GM12878 (cell line): Measurements from ENCODE around the gene DAAM1. TPM values are rescaled to one million over a fixed set of nuclear protein-coding genes. Genes with fewer than 3 reads are reported as not detected.

Experiments used
- ATAC-seq: fragments of 200-7000 bp; cut with Tn5 transposase; 3 replicates; pipeline ENCODE4 v1.9.1; 2020; ENCODE audit warnings: mild to moderate bottlenecking, moderate library complexity
- BruUV-seq: library from RNA; stranded (reverse); fragments of 400-500 nt; replicated peaks from 2 replicates; lab custom pipeline; 2021; lab: Mats Ljungman, UMichigan
- CTCF ChIA-PET: fragments of 300-600 bp; sonication (Branson Sonifier 250); formaldehyde crosslinking; extraction: SDS; loops from one replicate; lab custom pipeline; 2021; ENCODE audit warnings: inconsistent platforms; lab: Yijun Ruan, JAX
- POLR2A ChIA-PET: fragments of 350-600 bp; formaldehyde crosslinking; extraction: SDS; loops from one replicate; lab custom pipeline; 2021; ENCODE audit warnings: inconsistent platforms; lab: Charles Lee
- RAD21 ChIA-PET: fragments of 300-600 bp; sonication (Branson Sonifier 250); formaldehyde crosslinking; loops from one replicate; lab custom pipeline; 2023; ENCODE audit warnings: antibody characterized with exemption; ENCODE audit not compliant: unreplicated experiment; lab: Charles Lee
- SMC1A ChIA-PET: fragments of 300-600 bp; sonication (Branson Sonifier 250); formaldehyde crosslinking; loops from one replicate; lab custom pipeline; 2023; ENCODE audit not compliant: unreplicated experiment, uncharacterized antibody; lab: Charles Lee
- DNase-seq: peaks from one replicate; pipeline ENCODE4 v3.0.0-alpha.2; 2011; ENCODE audit warnings: low read depth, low spot score
- FAIRE-seq: peaks from 3 replicates; lab custom pipeline; 2011; peaks lifted over from hg19 to GRCh38; lab: Jason Lieb, UNC
- H2AFZ ChIP-seq: 2 replicates; pipeline ENCODE4 v1.6.0; 2011; ENCODE audit warnings: low read depth, low read length, control low read depth; ENCODE audit not compliant: control insufficient read depth
- H3K27ac ChIP-seq: 2 replicates; pipeline ENCODE4 v1.5.1; 2011; ENCODE audit warnings: control low read depth; ENCODE audit not compliant: control insufficient read depth, insufficient read depth
- H3K27me3 ChIP-seq, 2 experiments: replicated peaks in 1 of 2; 2 replicates each; pipeline versions ENCODE4 v1.6.0 to v1.6.1; 2011; ENCODE audit warnings: low read length in 1 of 2; ENCODE audit not compliant: control insufficient read depth in 2 of 2, insufficient read depth in 2 of 2
- H3K36me3 ChIP-seq, 2 experiments: 2 replicates each; pipeline ENCODE4 v1.5.1; 2011; ENCODE audit warnings: low read length in 1 of 2; ENCODE audit not compliant: control insufficient read depth in 2 of 2, insufficient read depth in 2 of 2
- H3K4me1 ChIP-seq: 2 replicates; pipeline ENCODE4 v1.6.1; 2011; ENCODE audit warnings: mild to moderate bottlenecking, low read length, moderate library complexity, mixed read lengths; ENCODE audit not compliant: control insufficient read depth, insufficient read depth
- H3K4me2 ChIP-seq: 2 replicates; pipeline ENCODE4 v1.6.0; 2011; ENCODE audit warnings: control low read depth; ENCODE audit not compliant: control insufficient read depth, insufficient read depth
- H3K4me3 ChIP-seq: fragments of 200-600 bp; sonication (generic); 2 replicates; pipeline ENCODE4 v1.5.1; 2016
- H3K79me2 ChIP-seq: 2 replicates; pipeline ENCODE4 v1.6.0; 2011; ENCODE audit warnings: low read length; ENCODE audit not compliant: control insufficient read depth, insufficient read depth
- H3K9ac ChIP-seq: 2 replicates; pipeline ENCODE4 v1.8.0; 2011; ENCODE audit warnings: low read length, control low read depth, mixed read lengths; ENCODE audit not compliant: control insufficient read depth, insufficient read depth
- H3K9me3 ChIP-seq: replicated peaks from 3 replicates; pipeline ENCODE4 v1.5.1; 2011; ENCODE audit warnings: mild to moderate bottlenecking, low read length; ENCODE audit not compliant: control insufficient read depth, insufficient read depth
- H4K20me1 ChIP-seq: 2 replicates; pipeline ENCODE4 v1.6.0; 2011; ENCODE audit not compliant: control insufficient read depth, insufficient read depth
- BRCA1 ChIP-seq: IDR thresholded peaks from 2 replicates; pipeline ENCODE4 v1.6.1; 2011; ENCODE audit warnings: low read depth, low read length, improper control_type of control experiment
- CEBPB ChIP-seq, 2 experiments: fragments of 150-350 bp in 1 of 2; IDR thresholded peaks; 2 replicates each; pipeline ENCODE4 v1.6.1; 2012 to 2014; ENCODE audit warnings: low read depth in 2 of 2, low read length in 2 of 2, borderline replicate concordance in 1 of 2, inconsistent platforms in 1 of 2
- E4F1 ChIP-seq: fragments of 450-650 bp; IDR thresholded peaks from 2 replicates; pipeline ENCODE4 v1.6.1; 2018; ENCODE audit warnings: borderline replicate concordance, mild to moderate bottlenecking; ENCODE audit not compliant: partially characterized antibody
- GATAD2B ChIP-seq: fragments of 450-650 bp; conservative IDR thresholded peaks from 2 replicates; pipeline ENCODE4 v1.6.1; 2017; ENCODE audit warnings: low read depth, mild to moderate bottlenecking, moderate library complexity
- HDAC6 ChIP-seq: fragments of 200-600 bp; sonication (generic); IDR thresholded peaks from one replicate; pipeline ENCODE4 v1.8.0; 2017; ENCODE audit warnings: antibody characterized with exemption; ENCODE audit not compliant: unreplicated experiment
- IKZF1 ChIP-seq: fragments of 450-650 bp; conservative IDR thresholded peaks from 2 replicates; pipeline ENCODE4 v1.6.1; 2017; ENCODE audit warnings: antibody characterized with exemption, mild to moderate bottlenecking
- NFXL1 ChIP-seq: fragments of 450-650 bp; IDR thresholded peaks from 2 replicates; pipeline ENCODE4 v1.6.1; 2017; ENCODE audit warnings: antibody characterized with exemption, mild to moderate bottlenecking, borderline replicate concordance
- NFYA ChIP-seq: IDR thresholded peaks from 2 replicates; pipeline ENCODE4 v1.6.1; 2011; ENCODE audit warnings: low read depth, mild to moderate bottlenecking, low read length, improper control_type of control experiment, borderline replicate concordance
- PBX3 ChIP-seq: IDR thresholded peaks from 2 replicates; pipeline ENCODE4 v1.6.1; 2011; ENCODE audit warnings: mild to moderate bottlenecking, low read depth, low read length, moderate library complexity; ENCODE audit not compliant: insufficient replicate concordance
- RAD21 ChIP-seq: IDR thresholded peaks from 2 replicates; pipeline ENCODE4 v1.6.1; 2011; ENCODE audit warnings: mild to moderate bottlenecking, low read depth, low read length, moderate library complexity; ENCODE audit not compliant: insufficient read depth
- RB1 ChIP-seq: fragments of 450-650 bp; formaldehyde crosslinking; IDR thresholded peaks from 2 replicates; pipeline ENCODE4 v1.6.1; 2017; ENCODE audit warnings: mild to moderate bottlenecking, borderline replicate concordance
- REST ChIP-seq: IDR thresholded peaks from 2 replicates; pipeline ENCODE4 v1.6.1; 2012; ENCODE audit warnings: mild to moderate bottlenecking, low read depth, low read length
- SREBF1 ChIP-seq: IDR thresholded peaks from 2 replicates; pipeline ENCODE4 v1.6.1; 2012; ENCODE audit warnings: mild to moderate bottlenecking, low read length
- TCF12 ChIP-seq: IDR thresholded peaks from 2 replicates; pipeline ENCODE4 v1.6.1; 2011; ENCODE audit warnings: low read depth, mild to moderate bottlenecking, low read length
- YBX1 ChIP-seq: fragments of 450-650 bp; IDR thresholded peaks from 2 replicates; pipeline ENCODE4 v1.6.1; 2016; ENCODE audit warnings: antibody characterized with exemption
- ZBTB33 ChIP-seq: fragments of 450-650 bp; IDR thresholded peaks from 2 replicates; pipeline ENCODE4 v1.6.1; 2017; ENCODE audit warnings: mild to moderate bottlenecking
- WGBS: methylation state at CpG from one replicate; pipeline ENCODE4 v1.1.6; 2016; ENCODE audit warnings: low lambda C conversion rate; ENCODE audit not compliant: insufficient replicate concordance, insufficient coverage; ENCODE audit errors: missing lambda C conversion rate; 5-methylcytosine and 5-hydroxymethylcytosine counted together
- in situ Hi-C: fragments of 300-500 bp; cut with MboI; formaldehyde crosslinking; loops from 9 replicates; pipeline ENCODE4 v1.14.3; 2018; ENCODE audit warnings: mixed read lengths
- intact Hi-C: fragments of 100-400 bp; cut with micrococcal nuclease; formaldehyde crosslinking; loops from one replicate; pipeline ENCODE4 v1.14.2; 2022; ENCODE audit not compliant: unreplicated experiment
- polyA plus RNA-seq, 11 experiments: library from polyadenylated mRNA; depleted of rRNA in 4 of 11; unstranded in 6 of 11; stranded (reverse) in 5 of 11; fragments of >200 nt; fragmentation: Nextera tagmentation in 4 of 11; fragmentation: Illumina TruSeq in 1 of 11; extraction: Ambion mirVana in 4 of 11; extraction: Trizol in 1 of 11; gene quantifications; 1 replicate in 1 of 11; 2 replicates in 10 of 11; pipeline versions ENCODE4 v1.2.1 to v1.2.3, GENCODE V29; 2011 to 2016; ENCODE audit warnings: inconsistent platforms in 2 of 11, missing spikeins in 2 of 11, low read depth in 1 of 11
- total RNA-seq, 4 experiments: library from RNA; depleted of rRNA in 3 of 4; stranded (reverse); fragments of >200 nt in 3 of 4; fragmentation: Illumina TruSeq in 1 of 4; extraction: Trizol in 1 of 4; gene quantifications; 2 replicates each; pipeline versions ENCODE4 v1.2.1 to v1.2.3, GENCODE V29; 2013 to 2021

The DAAM1 gene
- total and polyA plus RNA-seq, 10 of the 15 experiments (the other 5 are each of a cell fraction or from before 2014, with no cell fraction given): 13.8 to 32.4 (median 24.2) TPM

GRCh38 chr14:59354666-59355065 is 166.2 kb downstream of the DAAM1 start:
- intact Hi-C loops (no loop called here), in situ Hi-C loops (no loop called here)
- SMC1A ChIA-PET: interaction anchor here (0.8 to 1.1 kb wide), 2 partner anchors 14 to 89 kb away, joined by 3 to 5 read pairs; no protein-coding TSS in a partner anchor
- Histone ChIP-seq H3K9ac (no peak overlapping the region), H3K4me3 (no peak overlapping the region), H3K79me2 (no peaks in the 10 kb centered on the region), H3K4me2 (no peak overlapping the region), H3K27me3 (no peaks in the 10 kb centered on the region), H4K20me1 (no peaks in the 10 kb centered on the region), H2AFZ (no peak overlapping the region), H3K36me3 (peaks cover 5% of the 10 kb centered on the region in 2 experiments; a peak in 3 of 4 replicates), H3K4me1 (peaks cover 32% of the 10 kb centered on the region), H3K9me3 (no peaks in the 10 kb centered on the region), H3K27ac (no peak overlapping the region)
- ATAC-seq (no peak), DNase-seq (no peak), FAIRE-seq (no peak)
- POLR2A ChIA-PET: no interaction called here
- RAD21 ChIA-PET: interaction anchor here (1.0 kb wide), 1 partner anchor 165 kb away, joined by 3 read pairs; no protein-coding TSS in a partner anchor
- CTCF ChIA-PET: interaction anchor here (0.9 kb wide), 1 partner anchor 15 kb away, joined by 3 read pairs; no protein-coding TSS in a partner anchor
- no TSS peak for BruUV-seq
- WGBS: 98% methylated on average over 3 of the region's 3 CpGs
- TF ChIP-seq BRCA1: no peak
- no peak for TF ChIP-seq RB1
- no peak for TF ChIP-seq RAD21
- no peak for TF ChIP-seq SREBF1
- no peak for TF ChIP-seq PBX3
- no peak for TF ChIP-seq NFYA
- TF ChIP-seq HDAC6: no peak
- no peak for TF ChIP-seq YBX1
- no peak for TF ChIP-seq ZBTB33
- TF ChIP-seq NFXL1: no peak
- TF ChIP-seq IKZF1: no peak
- TF ChIP-seq E4F1: no peak
- no peak for TF ChIP-seq GATAD2B
- no peak for TF ChIP-seq TCF12
- TF ChIP-seq CEBPB (IDR thresholded peaks at IDR 0.05; ENCODE audit: borderline replicate concordance in 1 of 2, low read depth in 2 of 2, low read length in 2 of 2): no peak
- no peak for TF ChIP-seq REST
